ENCODE measurements around the gene FMNL2.

- TF ChIP-seq, protein P1, sequence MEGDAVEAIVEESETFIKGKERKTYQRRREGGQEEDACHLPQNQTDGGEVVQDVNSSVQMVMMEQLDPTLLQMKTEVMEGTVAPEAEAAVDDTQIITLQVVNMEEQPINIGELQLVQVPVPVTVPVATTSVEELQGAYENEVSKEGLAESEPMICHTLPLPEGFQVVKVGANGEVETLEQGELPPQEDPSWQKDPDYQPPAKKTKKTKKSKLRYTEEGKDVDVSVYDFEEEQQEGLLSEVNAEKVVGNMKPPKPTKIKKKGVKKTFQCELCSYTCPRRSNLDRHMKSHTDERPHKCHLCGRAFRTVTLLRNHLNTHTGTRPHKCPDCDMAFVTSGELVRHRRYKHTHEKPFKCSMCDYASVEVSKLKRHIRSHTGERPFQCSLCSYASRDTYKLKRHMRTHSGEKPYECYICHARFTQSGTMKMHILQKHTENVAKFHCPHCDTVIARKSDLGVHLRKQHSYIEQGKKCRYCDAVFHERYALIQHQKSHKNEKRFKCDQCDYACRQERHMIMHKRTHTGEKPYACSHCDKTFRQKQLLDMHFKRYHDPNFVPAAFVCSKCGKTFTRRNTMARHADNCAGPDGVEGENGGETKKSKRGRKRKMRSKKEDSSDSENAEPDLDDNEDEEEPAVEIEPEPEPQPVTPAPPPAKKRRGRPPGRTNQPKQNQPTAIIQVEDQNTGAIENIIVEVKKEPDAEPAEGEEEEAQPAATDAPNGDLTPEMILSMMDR (IDR thresholded peaks at IDR 0.05) = no peak
- no peak for TF ChIP-seq POLR2A (IDR thresholded peaks at IDR 0.05)
Measured at GRCh38 chr2:152328013-152328412, 7.0 kb upstream of the FMNL2 start.

Data from esophagus squamous epithelium (tissue), 4 donors.